Neuronal stem cell (in vitro differentiated cells): ENCODE data around the gene NCAN.
A peak's percentile ranks its signal among the peaks of the same experiment; 100 is the strongest.

Source experiments
- DNase-seq: peaks from one replicate; pipeline ENCODE4 v3.0.0-alpha.2; 2013; ENCODE audit warnings: low spot score
- H2AFZ ChIP-seq: one replicate; pipeline ENCODE4 v1.6.1; 2013; ENCODE audit warnings: mild to moderate bottlenecking, low read length, inconsistent platforms
- H2AK5ac ChIP-seq: 2 replicates; pipeline ENCODE4 v1.6.1; 2013; ENCODE audit warnings: low read depth, mild to moderate bottlenecking, inconsistent platforms, low read length, moderate library complexity, mixed read lengths
- H2BK120ac ChIP-seq: 2 replicates; pipeline ENCODE4 v1.6.1; 2013; ENCODE audit warnings: low read depth, mild to moderate bottlenecking, inconsistent platforms, low read length, moderate library complexity, mixed read lengths
- H2BK12ac ChIP-seq: one replicate; pipeline ENCODE4 v1.6.1; 2013; ENCODE audit warnings: low read length, inconsistent platforms
- H2BK15ac ChIP-seq: 2 replicates; pipeline ENCODE4 v1.6.1; 2013; ENCODE audit warnings: mild to moderate bottlenecking, low read length, inconsistent platforms, mixed read lengths
- H2BK5ac ChIP-seq: one replicate; pipeline ENCODE4 v1.6.1; 2013; ENCODE audit warnings: inconsistent platforms, mild to moderate bottlenecking, low read length, moderate library complexity
- H3K14ac ChIP-seq: one replicate; pipeline ENCODE4 v1.6.1; 2013; ENCODE audit warnings: low read length, inconsistent platforms
- H3K18ac ChIP-seq: 2 replicates; pipeline ENCODE4 v1.6.1; 2013; ENCODE audit warnings: low read length, inconsistent platforms
- H3K23ac ChIP-seq: 2 replicates; pipeline ENCODE4 v1.6.1; 2013; ENCODE audit warnings: low read depth, mild to moderate bottlenecking, mixed read lengths, low read length, inconsistent platforms; ENCODE audit not compliant: poor library complexity
- H3K27ac ChIP-seq: replicated peaks from 3 replicates; pipeline ENCODE4 v1.5.1; 2013; ENCODE audit warnings: low read length, inconsistent platforms
- H3K27me3 ChIP-seq, 3 experiments: 2 replicates each; pipeline ENCODE4 v1.6.1; 2013; ENCODE audit warnings: low read length in 3 of 3, mild to moderate bottlenecking in 2 of 3, inconsistent platforms in 1 of 3, low read depth in 1 of 3, mixed read lengths in 1 of 3, moderate library complexity in 1 of 3; ENCODE audit not compliant: control insufficient read depth in 3 of 3, insufficient read depth in 3 of 3
- H3K36me3 ChIP-seq, 2 donors: replicated peaks in 1 of 2; 2 replicates each; pipeline ENCODE4 v1.6.1; 2013; ENCODE audit warnings: low read length in 2 of 2; ENCODE audit not compliant: control insufficient read depth in 2 of 2, insufficient read depth in 2 of 2
- H3K4ac ChIP-seq: 2 replicates; pipeline ENCODE4 v1.6.1; 2013; ENCODE audit warnings: inconsistent platforms, mild to moderate bottlenecking, low read length, moderate library complexity
- H3K4me1 ChIP-seq, 2 donors: 1 replicate in 1 of 2; 2 replicates in 1 of 2; pipeline ENCODE4 v1.6.1; 2013; ENCODE audit warnings: low read length in 2 of 2, low read depth in 1 of 2; ENCODE audit not compliant: control insufficient read depth in 2 of 2, insufficient read depth in 1 of 2
- H3K4me2 ChIP-seq: one replicate; pipeline ENCODE4 v1.6.1; 2013; ENCODE audit warnings: mild to moderate bottlenecking, low read length, inconsistent platforms; ENCODE audit not compliant: insufficient read depth, poor library complexity, severe bottlenecking
- H3K4me3 ChIP-seq, 2 donors: 2 replicates each; pipeline ENCODE4 v1.5.1; 2013; ENCODE audit warnings: low read length in 2 of 2, mild to moderate bottlenecking in 2 of 2, inconsistent platforms in 1 of 2, moderate library complexity in 1 of 2
- H3K79me1 ChIP-seq: one replicate; pipeline ENCODE4 v1.6.1; 2013; ENCODE audit warnings: low read depth, mild to moderate bottlenecking, inconsistent platforms, low read length, moderate library complexity
- H3K9ac ChIP-seq: one replicate; pipeline ENCODE4 v1.6.1; 2013; ENCODE audit warnings: mild to moderate bottlenecking, low read depth, low read length, inconsistent platforms; ENCODE audit not compliant: poor library complexity
- H3K9me3 ChIP-seq, 2 donors: replicated peaks in 1 of 2; 2 replicates each; pipeline versions ENCODE3 to v1.6.1; 2013; ENCODE audit warnings: low read length in 2 of 2, mild to moderate bottlenecking in 2 of 2, inconsistent platforms in 1 of 2, low read depth in 1 of 2, mixed read lengths in 1 of 2, moderate library complexity in 1 of 2; ENCODE audit not compliant: control insufficient read depth in 2 of 2, insufficient read depth in 1 of 2
- H4K8ac ChIP-seq: one replicate; pipeline ENCODE4 v1.6.1; 2013; ENCODE audit warnings: low read depth, mild to moderate bottlenecking, inconsistent platforms, low read length, moderate library complexity
- H4K91ac ChIP-seq: one replicate; pipeline ENCODE4 v1.6.1; 2013; ENCODE audit warnings: low read length, low read depth, mild to moderate bottlenecking, inconsistent platforms; ENCODE audit not compliant: poor library complexity
- WGBS, 2 donors: extraction: QIAGEN DNeasy Blood & Tissue Kit; methylation state at CpG; one replicate each; pipeline ENCODE4 v1.1.7; 2013; ENCODE audit warnings: missing lambda C conversion rate in 2 of 2, mixed read lengths in 1 of 2; ENCODE audit not compliant: insufficient read length in 2 of 2, insufficient replicate concordance in 1 of 2; ENCODE audit errors: extremely low coverage in 2 of 2; 5-methylcytosine and 5-hydroxymethylcytosine counted together

The NCAN gene

DNA sequence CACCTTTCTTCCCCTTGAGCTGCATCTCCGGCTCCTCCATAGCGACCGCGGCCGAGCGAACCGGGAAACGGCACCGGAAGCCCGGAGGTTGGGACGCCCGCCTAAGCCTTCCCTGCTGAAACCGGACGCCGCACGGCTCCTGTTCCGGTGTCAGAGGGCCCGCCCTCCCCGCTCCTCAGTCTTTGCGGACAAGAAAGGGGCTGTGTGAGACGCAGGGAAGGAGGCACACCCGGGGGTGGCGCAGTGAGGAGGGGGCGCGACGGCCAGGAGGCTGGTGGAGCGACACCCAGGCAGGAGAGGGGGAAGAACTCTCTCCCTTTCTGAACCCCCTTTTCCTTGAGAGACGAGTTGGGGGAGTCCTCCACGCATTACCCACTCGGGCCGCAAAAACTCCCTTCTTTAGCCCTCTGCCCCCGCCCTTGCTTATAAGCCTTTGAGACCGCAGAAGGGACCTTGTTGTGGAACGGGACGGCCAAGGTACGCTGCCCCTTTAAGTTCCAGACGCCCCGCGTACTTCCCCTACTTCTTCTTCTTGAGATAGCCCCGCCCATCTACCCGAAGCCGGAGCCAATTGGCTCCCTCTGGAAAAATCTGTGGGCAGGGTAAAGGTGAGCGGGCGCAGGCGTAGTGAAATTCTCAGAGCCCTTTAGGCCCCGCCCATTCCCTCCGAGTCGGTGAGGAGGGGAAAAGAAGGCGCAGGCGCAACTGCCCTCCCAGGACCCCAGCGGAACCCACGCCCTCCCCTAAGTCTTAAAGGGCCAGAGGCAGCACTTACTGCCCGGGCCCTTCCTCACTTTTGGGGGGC is 19.5 kb upstream of the NCAN start, which contains the start of the genes BORCS8 and RFXANK:
Gene BORCS8, minus strand, starts transcription at position 75 of the 805 bp plus-strand sequence. Its CDS starts 35 bp downstream, at position 40.
Gene RFXANK, plus strand, starts transcription at position 181 of the 805 bp plus-strand sequence. CDS start 1,689 bp downstream, outside the sequence.
- no CpG with 5 or more reads among the region's 53 CpGs for WGBS, 2 donors
- H3K4me1 ChIP-seq, result peaks cover 3 to 7% of the 10 kb centered on the region in 2 donors
- H4K8ac ChIP-seq, result peak within 1 kb of the TSS; percentile 96
- peak; percentile 100 for DNase-seq
- peak within 1 kb of the TSS; percentile 98 for H3K4me2 ChIP-seq
- H2BK120ac ChIP-seq, result no peak within 1 kb of the TSS
- H2BK5ac ChIP-seq, result peak within 1 kb of the TSS; percentile 100
- no peak within 1 kb of the TSS for H2BK12ac ChIP-seq
- peak within 1 kb of the TSS; percentile 99 for H3K9ac ChIP-seq
- H2AFZ ChIP-seq, result peak within 1 kb of the TSS; percentile 98
- no peaks in the 10 kb centered on the region for H3K27me3 ChIP-seq
- peak within 1 kb of the TSS; percentile 98 for H3K14ac ChIP-seq
- H3K18ac ChIP-seq, result peak within 1 kb of the TSS; percentile 100
- peaks cover 14% of the 10 kb centered on the region for H3K79me1 ChIP-seq
- peak within 1 kb of the TSS; percentile 81 for H2AK5ac ChIP-seq
- peak within 1 kb of the TSS; percentile 99 for H3K27ac ChIP-seq
- H3K4me3 ChIP-seq, result peak within 1 kb of the TSS; percentile 97 to 99
- H3K9me3 ChIP-seq, result no peaks in the 10 kb centered on the region
- peak within 1 kb of the TSS; percentile 92 for H2BK15ac ChIP-seq
- H3K36me3 ChIP-seq, result peaks cover 5 to 25% of the 10 kb centered on the region in 2 donors
- peak within 1 kb of the TSS; percentile 98 for H3K23ac ChIP-seq
- H3K4ac ChIP-seq, result peak within 1 kb of the TSS; percentile 93
- no peak within 1 kb of the TSS for H4K91ac ChIP-seq

DNA sequence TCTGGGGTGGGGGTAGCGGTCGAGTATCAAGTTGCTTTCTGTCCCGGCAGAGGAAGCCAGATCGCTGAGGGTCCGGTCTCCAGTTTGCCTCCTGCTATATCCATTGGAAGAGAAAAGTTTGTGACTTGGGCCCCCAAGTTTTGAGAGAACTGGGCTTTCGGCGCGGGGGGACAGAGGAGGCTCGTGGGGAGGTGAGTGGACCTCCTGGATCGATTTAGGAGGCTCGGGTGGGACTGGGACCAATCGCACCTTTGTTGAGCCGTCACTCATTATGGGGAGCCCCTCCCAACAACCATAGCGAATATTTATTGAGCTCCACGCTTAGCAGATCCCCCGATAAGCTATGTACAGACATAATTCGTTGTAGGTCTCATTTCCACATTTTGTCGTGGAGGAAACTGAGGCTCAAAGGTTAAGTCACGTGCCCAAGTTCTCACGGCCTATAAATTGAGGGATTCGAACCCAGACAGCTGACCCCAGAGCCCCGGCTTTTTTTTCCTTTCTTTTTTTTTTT is 18.8 kb upstream of the NCAN start:
- H2BK5ac ChIP-seq, result no peak overlapping the region
- peak overlapping the region; percentile 92 to 99 for H3K4me3 ChIP-seq
- no peak overlapping the region for H2AK5ac ChIP-seq
- H3K27ac ChIP-seq, result peak overlapping the region; percentile 69
- H4K91ac ChIP-seq, result no peak overlapping the region
- no CpG with 5 or more reads among the region's 22 CpGs for WGBS, 2 donors
- no peak for DNase-seq
- H3K36me3 ChIP-seq, result peaks cover 6 to 30% of the 10 kb centered on the region in 2 donors
- H3K79me1 ChIP-seq, result peaks cover 14% of the 10 kb centered on the region
- H3K14ac ChIP-seq, result no peak overlapping the region
- peak overlapping the region; percentile 74 for H3K4me2 ChIP-seq
- no peak overlapping the region for H2BK15ac ChIP-seq
- peak overlapping the region; percentile 89 for H3K18ac ChIP-seq
- H3K27me3 ChIP-seq, result no peaks in the 10 kb centered on the region
- no peak overlapping the region for H4K8ac ChIP-seq
- H3K4me1 ChIP-seq, result peaks cover 3 to 7% of the 10 kb centered on the region in 2 donors
- peak overlapping the region; percentile 91 for H2AFZ ChIP-seq
- no peak overlapping the region for H2BK12ac ChIP-seq
- no peaks in the 10 kb centered on the region for H3K9me3 ChIP-seq
- H2BK120ac ChIP-seq, result no peak overlapping the region
- H3K9ac ChIP-seq, result peak overlapping the region; percentile 26
- H3K4ac ChIP-seq, result no peak overlapping the region
- H3K23ac ChIP-seq, result no peak overlapping the region

DNA sequence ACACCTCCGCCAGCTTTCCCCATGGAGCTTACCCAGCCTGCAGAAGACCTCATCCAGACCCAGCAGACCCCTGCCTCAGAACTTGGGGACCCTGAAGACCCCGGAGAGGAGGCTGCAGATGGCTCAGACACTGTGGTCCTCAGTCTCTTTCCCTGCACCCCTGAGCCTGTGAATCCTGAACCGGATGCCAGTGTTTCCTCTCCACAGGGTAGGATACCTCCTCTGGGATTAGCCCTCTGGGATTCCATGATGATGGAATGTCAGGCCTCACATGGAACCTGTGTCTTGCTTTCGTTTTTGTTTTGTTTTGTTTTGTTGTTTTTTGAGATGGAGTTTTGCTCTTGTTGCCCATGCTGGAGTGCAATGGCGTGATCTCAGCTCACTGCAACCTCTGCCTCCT is 17.8 kb upstream of the NCAN start:
- Histone ChIP-seq H3K36me3 (peaks cover 15 to 40% of the 10 kb centered on the region in 2 donors), H3K4me3 (peak overlapping the region in 1 of 2 donors; percentile 99), H4K8ac (no peak overlapping the region), H3K9ac (no peak overlapping the region), H3K9me3 (no peaks in the 10 kb centered on the region), H2BK15ac (no peak overlapping the region), H2BK12ac (no peak overlapping the region), H3K14ac (no peak overlapping the region), H3K79me1 (peaks cover 11% of the 10 kb centered on the region), H2BK5ac (no peak overlapping the region), H4K91ac (no peak overlapping the region), H3K18ac (no peak overlapping the region), H2AK5ac (peak overlapping the region; percentile 1), H2BK120ac (no peak overlapping the region), H3K4me2 (no peak overlapping the region), H3K4ac (no peak overlapping the region), H3K27ac (no peak overlapping the region), H2AFZ (no peak overlapping the region), H3K27me3 (no peaks in the 10 kb centered on the region), H3K4me1 (peaks cover 3 to 7% of the 10 kb centered on the region in 2 donors), H3K23ac (no peak overlapping the region)
- WGBS, 2 donors, result no CpG with 5 or more reads among the region's 5 CpGs
- no peak for DNase-seq
